NCI-H510A treated with DMSO at 0.1 percent for 48 hours (cell line): ENCODE measurements around the gene PIBF1.

Experiments
- DNase-seq: peaks from one replicate; lab custom pipeline; 2025; lab: John Stamatoyannopoulos, UW

The PIBF1 gene

GRCh38 chr13:73060251-73061160, 278.6 kb downstream of the PIBF1 start:
- no peak for DNase-seq

GRCh38 chr13:73061473-73061872, 279.5 kb downstream of the PIBF1 start:
- no peak for DNase-seq

- DNase-seq, result no peak
These were observed 279.9 kb downstream of the PIBF1 start for GRCh38 chr13:73061876-73062275.

GRCh38 chr13:73062468-73062867, 280.5 kb downstream of the PIBF1 start:
- DNase-seq, result no peak

GRCh38 chr13:73063166-73063565, 281.2 kb downstream of the PIBF1 start:
- no peak for DNase-seq

- no peak for DNase-seq
These were observed 283.1 kb downstream of the PIBF1 start for GRCh38 chr13:73065036-73065435.

GRCh38 chr13:73065665-73066340, 283.9 kb downstream of the PIBF1 start:
- DNase-seq, result peak; percentile 61
